ENCODE measurements around the gene SELENON. TPM values are rescaled to one million over a fixed set of nuclear protein-coding genes. Genes with fewer than 3 reads are reported as not detected.
A peak's percentile ranks its signal among the peaks of the same experiment; 100 is the strongest.

The SELENON gene
- polyA plus RNA-seq, 4 donors: 84.6 to 92.8 (median 88.8) TPM

DNA sequence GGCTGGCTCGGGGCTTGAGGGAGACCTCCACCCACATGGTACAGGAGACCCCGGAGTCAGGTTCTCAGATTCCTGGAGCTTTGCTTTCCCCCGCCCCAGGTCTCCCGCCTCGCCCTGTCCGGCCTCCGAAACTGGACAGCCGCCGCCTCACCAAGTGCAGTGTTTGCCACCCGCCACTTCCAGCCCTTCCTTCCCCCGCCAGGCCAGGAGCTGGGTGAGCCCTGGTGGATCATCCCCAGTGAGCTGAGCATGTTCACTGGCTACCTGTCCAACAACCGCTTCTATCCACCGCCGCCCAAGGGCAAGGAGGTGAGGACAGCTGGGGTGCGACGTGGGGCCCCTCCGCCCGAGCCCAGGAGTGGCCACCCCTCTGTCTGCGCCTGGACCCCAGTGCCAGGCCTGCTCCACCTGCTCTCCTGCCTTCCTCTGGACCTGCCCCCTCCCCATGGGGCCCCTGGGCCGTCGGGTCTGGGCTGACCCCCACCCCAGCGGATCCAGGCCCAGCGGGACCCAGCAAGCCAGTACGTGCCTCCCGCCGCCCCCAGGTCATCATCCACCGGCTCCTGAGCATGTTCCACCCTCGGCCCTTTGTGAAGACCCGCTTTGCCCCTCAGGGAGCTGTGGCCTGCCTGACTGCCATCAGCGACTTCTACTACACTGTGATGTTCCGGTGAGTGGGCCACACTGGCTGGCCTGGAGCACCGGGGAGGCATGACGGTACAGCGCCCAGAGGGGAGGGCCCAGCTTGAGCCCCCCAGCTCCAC, 8.7 kb downstream of the SELENON start:
- no peak for DNase-seq (ENCODE audit: low read depth in 4 of 4, low spot score in 3 of 4)

- DNase-seq (ENCODE audit: low read depth in 4 of 4, low spot score in 3 of 4): no peak
Observed at GRCh38 chr1:25809283-25809926, 9.4 kb downstream of the SELENON start.

DNA sequence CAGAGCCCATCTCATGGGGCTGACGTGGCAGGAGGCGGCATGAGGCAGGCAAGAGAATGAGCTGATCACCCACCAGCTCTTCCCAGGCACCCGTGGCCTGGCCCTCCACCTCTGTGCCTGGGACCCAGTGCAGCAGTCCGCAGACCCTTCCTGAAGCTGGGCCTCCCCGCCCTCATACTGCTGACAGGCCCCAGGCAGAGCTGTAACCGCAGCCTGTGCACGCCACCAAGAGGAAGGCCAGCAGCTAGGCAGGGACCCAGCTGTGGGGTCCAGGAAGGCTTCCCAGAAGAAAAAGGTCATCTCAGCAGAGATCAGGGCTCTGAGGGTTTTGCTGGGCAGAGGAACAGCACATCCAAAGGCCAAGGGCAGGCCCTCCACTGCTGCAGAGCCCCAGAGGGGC, 9.9 kb downstream of the SELENON start:
- no peak for DNase-seq (ENCODE audit: low read depth in 4 of 4, low spot score in 3 of 4)

GRCh38 chr1:25810341-25811299, 10.6 kb downstream of the SELENON start:
- DNase-seq (ENCODE audit: low read depth in 4 of 4, low spot score in 3 of 4): no peak

GRCh38 chr1:25811384-25812082, 11.5 kb downstream of the SELENON start:
- DNase-seq (ENCODE audit: low read depth in 4 of 4, low spot score in 3 of 4): no peak

DNA sequence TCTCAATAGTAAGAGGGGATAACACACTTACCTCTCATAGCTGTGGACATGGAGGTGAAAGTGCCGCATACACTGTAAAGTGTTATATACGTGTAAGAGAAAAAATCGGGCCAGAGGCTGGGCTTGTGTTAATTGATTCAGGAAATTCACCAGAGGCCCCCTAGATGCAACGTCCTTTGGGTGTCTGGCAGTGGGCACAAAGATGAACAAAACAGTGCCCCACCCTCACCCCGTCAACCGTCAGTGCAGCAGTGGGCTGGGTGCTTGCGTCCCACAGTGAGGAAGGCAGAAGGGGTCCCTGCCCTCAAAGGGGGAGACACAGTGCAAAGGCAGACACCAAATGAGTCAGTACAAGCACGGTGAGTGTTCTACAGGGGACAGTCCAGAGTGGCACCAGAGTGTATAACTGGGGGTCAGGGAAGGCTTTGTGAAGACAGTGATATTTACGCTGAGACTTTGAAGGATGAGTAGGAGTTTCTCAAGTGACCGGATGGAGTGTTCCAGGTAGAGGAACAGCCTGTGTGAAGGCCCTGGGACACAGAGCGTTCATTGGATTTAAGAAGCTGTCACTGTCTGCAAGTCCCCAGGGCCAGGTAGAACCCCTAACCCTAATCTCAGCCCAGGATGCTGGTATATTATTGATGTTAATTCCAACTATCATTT, 13.2 kb downstream of the SELENON start:
- no peak for DNase-seq (ENCODE audit: low read depth in 4 of 4, low spot score in 3 of 4)

GRCh38 chr1:25813734-25814471, 13.9 kb downstream of the SELENON start:
- DNase-seq (ENCODE audit: low read depth in 4 of 4, low spot score in 3 of 4): no peak

DNA sequence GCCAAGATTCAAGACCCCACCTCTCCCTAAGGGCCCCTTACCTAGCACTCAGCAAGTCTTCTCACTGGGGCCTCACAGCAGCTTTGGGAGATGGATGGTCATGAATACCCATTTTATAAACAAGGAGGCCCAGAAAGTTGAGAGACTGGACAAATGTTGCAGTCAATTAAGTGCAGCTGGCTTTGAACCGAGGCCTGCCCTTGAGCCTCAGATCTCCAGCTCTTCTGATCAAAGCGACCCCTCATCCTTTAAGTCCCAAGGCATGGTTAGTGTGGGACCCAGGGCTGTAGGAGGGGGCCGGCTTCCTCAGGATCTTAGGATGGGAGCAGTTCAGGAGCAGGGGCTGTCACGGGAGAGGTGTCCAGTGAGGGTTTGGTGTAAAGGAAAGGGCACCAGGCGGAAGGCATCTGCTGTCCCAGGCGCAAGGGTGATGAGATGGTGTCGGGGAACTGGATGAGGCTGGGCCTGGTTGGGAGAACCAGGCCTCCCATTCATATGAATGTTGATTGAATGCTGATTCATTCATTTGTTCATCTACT, 14.6 kb downstream of the SELENON start:
- DNase-seq (ENCODE audit: low read depth in 4 of 4, low spot score in 3 of 4): no peak

DNA sequence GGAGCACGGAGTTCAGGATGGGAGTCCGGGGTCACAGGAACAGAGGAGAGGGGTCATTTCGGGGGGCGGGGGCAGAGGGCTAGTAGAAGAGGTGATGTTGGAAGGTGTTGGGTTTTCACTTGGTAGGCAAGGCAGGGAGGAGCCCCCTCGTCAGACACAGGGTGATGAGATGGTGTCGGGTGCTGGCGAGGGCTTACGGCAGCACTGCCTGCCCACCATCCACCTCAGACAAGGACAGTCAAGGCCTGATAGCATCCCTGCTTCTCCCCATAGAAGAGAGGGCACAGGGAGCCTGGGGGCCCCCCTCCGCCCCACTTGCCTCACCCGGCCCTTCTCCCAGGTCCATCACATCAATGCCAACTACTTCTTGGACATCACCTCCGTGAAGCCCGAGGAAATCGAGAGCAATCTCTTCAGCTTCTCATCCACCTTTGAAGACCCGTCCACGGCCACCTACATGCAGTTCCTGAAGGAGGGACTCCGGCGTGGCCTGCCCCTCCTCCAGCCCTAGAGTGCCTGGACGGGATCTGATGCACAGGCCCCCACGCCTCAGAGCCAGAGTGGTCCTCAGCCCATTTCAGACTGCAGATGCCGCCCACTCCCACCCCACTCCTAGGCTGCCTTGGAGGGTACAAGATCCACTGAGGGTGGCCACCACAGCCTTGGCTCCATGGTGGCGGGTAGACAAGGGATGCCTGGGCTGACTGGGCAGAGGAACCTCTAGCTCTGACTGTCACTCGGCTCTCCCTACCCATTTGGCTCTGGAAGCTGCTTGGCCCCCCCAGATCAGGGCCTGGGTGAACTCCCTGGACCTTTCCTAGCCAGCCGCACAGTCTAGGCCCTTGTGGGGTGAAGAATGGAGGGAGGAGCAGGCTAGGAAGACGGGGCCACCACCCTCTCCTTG, 15.5 kb downstream of the SELENON start:
- DNase-seq (ENCODE audit: low read depth in 4 of 4, low spot score in 3 of 4): no peak

- no peak for DNase-seq (ENCODE audit: low read depth in 4 of 4, low spot score in 3 of 4)
Observed at GRCh38 chr1:25816112-25816718, 16.2 kb downstream of the SELENON start.

DNA sequence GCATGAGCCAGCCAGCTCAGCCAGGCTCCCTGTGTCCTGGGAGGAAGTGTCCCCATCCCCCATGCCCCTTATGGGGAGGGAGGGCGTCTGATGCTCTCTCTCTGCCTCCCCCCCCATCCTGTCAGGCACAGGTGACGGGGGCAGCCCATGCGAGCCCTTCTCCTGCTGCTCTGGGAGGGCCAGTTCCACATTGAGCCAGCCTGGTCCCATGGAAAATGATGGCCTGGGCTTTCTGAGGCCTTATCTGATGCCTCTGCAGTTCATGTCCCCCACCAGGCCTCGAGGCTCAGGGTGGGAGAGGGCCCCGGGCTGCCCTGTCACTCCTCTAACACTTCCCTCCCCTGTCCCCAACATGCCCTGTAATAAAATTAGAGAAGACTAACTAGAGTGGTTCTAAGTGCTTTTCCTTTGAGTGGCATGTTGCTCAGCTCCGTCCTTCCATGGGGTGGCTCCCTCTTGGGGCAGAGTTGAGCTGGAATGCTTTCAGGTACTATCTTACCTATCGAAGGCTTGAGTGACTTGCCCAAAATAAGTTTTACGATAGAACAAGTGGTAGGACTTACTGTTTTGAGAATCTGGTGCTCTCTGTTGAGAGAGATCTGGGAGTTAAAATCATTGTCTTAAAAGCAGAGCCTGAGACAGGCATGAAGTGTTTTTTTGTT, 18.0 kb downstream of the SELENON start:
- DNase-seq (ENCODE audit: low read depth in 4 of 4, low spot score in 3 of 4): no peak

GRCh38 chr1:25818569-25818968, 18.6 kb downstream of the SELENON start:
- DNase-seq (ENCODE audit: low read depth in 4 of 4, low spot score in 3 of 4): no peak

DNA sequence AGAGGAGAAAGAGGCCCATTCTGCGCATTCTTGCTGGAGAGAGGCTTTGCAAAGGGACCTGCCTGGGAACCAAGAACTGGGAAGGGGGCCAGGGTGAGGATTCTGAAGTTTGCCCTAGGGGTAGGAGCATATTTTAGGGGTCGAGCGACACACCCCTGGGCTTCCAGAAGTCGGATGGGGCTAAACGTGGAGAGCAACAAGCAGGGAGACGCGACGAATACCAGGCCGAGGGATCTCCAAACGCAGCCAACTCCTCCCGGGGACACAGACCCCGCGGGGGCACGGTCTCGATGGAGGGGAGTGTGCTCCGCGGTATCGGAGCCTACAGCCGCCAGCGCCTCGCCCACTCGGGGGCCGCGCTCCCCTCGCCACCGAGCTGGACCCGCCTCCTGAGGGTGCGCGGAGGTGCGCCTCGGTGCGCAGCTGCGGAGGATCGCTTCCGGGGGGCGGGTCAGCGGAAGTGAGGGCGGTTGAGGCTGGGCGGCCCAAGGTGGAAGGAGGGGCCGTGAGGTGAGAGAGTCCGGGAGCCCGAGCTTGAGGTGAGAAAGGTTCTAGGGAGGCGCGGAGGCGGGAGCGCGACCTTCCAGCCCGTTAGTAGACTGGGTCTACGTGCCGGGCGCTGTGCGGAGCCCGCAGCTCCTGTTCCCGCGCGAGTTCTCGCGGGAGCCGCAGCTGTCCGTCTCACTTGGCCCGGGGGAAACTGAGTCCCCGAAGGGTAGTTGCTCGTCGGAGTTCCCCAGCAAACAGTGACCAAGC, 19.7 kb downstream of the SELENON start, which contains the start of gene MTFR1L:
TSS of gene MTFR1L (plus strand) at position 464 of the 756 bp plus-strand sequence. CDS start 3,151 bp downstream, outside the sequence.
- peak in 1 of 4 donors; percentile 83 for DNase-seq (ENCODE audit: low read depth in 4 of 4, low spot score in 3 of 4)

- no peak for DNase-seq (ENCODE audit: low read depth in 4 of 4, low spot score in 3 of 4)
Observed at GRCh38 chr1:25820247-25821111, 20.5 kb downstream of the SELENON start.

GRCh38 chr1:25821112-25821476, 21.1 kb downstream of the SELENON start:
- no peak for DNase-seq (ENCODE audit: low read depth in 4 of 4, low spot score in 3 of 4)
